HG03439 (cell line): ENCODE data around the gene SUGCT.

Experiments
- ATAC-seq: cut with Tn5 transposase; IDR thresholded peaks from one replicate; pipeline ENCODE4 v1.9.1; 2021; ENCODE audit warnings: mild to moderate bottlenecking, moderate library complexity; ENCODE audit not compliant: unreplicated experiment

The SUGCT gene

GRCh38 chr7:40840990-40841389, 706.2 kb downstream of the SUGCT start:
- ATAC-seq: no peak

GRCh38 chr7:40842641-40843040, 707.8 kb downstream of the SUGCT start:
- ATAC-seq: no peak

GRCh38 chr7:40843338-40843985, 708.7 kb downstream of the SUGCT start:
- ATAC-seq: no peak

GRCh38 chr7:40845943-40846342, 711.1 kb downstream of the SUGCT start:
- ATAC-seq: no peak

- no peak for ATAC-seq
Observed at GRCh38 chr7:40847921-40848320, 713.1 kb downstream of the SUGCT start.

GRCh38 chr7:40848541-40849221, 713.9 kb downstream of the SUGCT start:
- ATAC-seq: no peak

GRCh38 chr7:40850017-40850416, 715.2 kb downstream of the SUGCT start:
- ATAC-seq: no peak

- ATAC-seq: no peak
Observed at GRCh38 chr7:40851001-40851400, 716.2 kb downstream of the SUGCT start.

GRCh38 chr7:40859076-40859475, 724.3 kb downstream of the SUGCT start:
- ATAC-seq: no peak

- ATAC-seq: no peak
Observed at GRCh38 chr7:40859965-40860543, 725.2 kb downstream of the SUGCT start.

- no peak for ATAC-seq
Observed at GRCh38 chr7:40865441-40866233, 730.8 kb downstream of the SUGCT start.

GRCh38 chr7:40866601-40867000, 731.8 kb downstream of the SUGCT start:
- no peak for ATAC-seq

GRCh38 chr7:40870108-40870507, 735.3 kb downstream of the SUGCT start:
- ATAC-seq: no peak

- no peak for ATAC-seq
Observed at GRCh38 chr7:40873248-40873647, 738.4 kb downstream of the SUGCT start.

GRCh38 chr7:40874756-40875155, 740.0 kb downstream of the SUGCT start:
- ATAC-seq: no peak

- no peak for ATAC-seq
Observed at GRCh38 chr7:40876601-40877000, 741.8 kb downstream of the SUGCT start.

GRCh38 chr7:40879941-40880543, 745.2 kb downstream of the SUGCT start:
- no peak for ATAC-seq

- no peak for ATAC-seq
Observed at GRCh38 chr7:40880581-40880980, 745.8 kb downstream of the SUGCT start.

GRCh38 chr7:40881405-40881926, 746.7 kb downstream of the SUGCT start:
- ATAC-seq: no peak

- no peak for ATAC-seq
Observed at GRCh38 chr7:40882071-40882658, 747.4 kb downstream of the SUGCT start.

GRCh38 chr7:40883826-40884225, 749.0 kb downstream of the SUGCT start:
- ATAC-seq: no peak
